Cardiac septum (tissue), 1 donor: ENCODE data around the gene RSPH1. TPM values are rescaled to one million over a fixed set of nuclear protein-coding genes. Genes with fewer than 3 reads are reported as not detected.
A peak's percentile ranks its signal among the peaks of the same experiment; 100 is the strongest.
"Not testable (repeated sequence)": the region's sequence is repeated elsewhere in the genome, so short reads cannot be mapped to it uniquely, and the experiment has no call there.

ENCODE experiments used
- DNase-seq: peaks from one replicate; pipeline ENCODE4 v3.0.0-alpha.2; 2020; ENCODE audit warnings: low spot score
- intact Hi-C: fragments of 100-400 bp; cut with DNase I; formaldehyde crosslinking; loops from one replicate; pipeline ENCODE4 v1.14.0; 2022
- total RNA-seq: library from RNA; stranded (reverse); fragmentation: NEBNext Ultra II Directional; extraction: Animal tissue kit (Norgen Biotek cat#: 25700); gene quantifications from one replicate; pipeline ENCODE4 v1.2.1, GENCODE V29; 2021
- donor health status: DM: no; HTN: no; CAD: no.

Gene RSPH1
- total RNA-seq, 1 donor from 2014 or later, result not detected

DNA sequence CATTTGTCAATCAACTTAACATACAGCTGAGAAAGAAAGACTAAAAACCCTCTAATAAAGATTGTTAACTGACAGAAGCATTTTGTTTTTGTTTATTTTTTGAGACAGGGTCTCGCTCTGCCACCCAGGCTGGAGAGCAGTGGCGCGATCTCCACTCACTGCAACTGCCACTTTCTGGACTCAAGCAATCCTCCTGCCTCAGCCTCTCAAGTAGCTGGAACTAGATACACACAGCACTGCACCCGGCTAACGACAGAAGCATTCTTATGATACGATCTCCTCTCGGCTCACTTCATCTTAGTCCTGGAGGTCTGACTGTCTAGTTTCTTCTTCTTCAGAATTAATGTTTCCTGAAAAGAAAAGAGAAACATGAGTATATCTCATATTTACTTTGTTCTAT is 23.5 kb downstream of the RSPH1 start:
- peak; percentile 54 for DNase-seq
- intact Hi-C loops, result no loop called here

DNA sequence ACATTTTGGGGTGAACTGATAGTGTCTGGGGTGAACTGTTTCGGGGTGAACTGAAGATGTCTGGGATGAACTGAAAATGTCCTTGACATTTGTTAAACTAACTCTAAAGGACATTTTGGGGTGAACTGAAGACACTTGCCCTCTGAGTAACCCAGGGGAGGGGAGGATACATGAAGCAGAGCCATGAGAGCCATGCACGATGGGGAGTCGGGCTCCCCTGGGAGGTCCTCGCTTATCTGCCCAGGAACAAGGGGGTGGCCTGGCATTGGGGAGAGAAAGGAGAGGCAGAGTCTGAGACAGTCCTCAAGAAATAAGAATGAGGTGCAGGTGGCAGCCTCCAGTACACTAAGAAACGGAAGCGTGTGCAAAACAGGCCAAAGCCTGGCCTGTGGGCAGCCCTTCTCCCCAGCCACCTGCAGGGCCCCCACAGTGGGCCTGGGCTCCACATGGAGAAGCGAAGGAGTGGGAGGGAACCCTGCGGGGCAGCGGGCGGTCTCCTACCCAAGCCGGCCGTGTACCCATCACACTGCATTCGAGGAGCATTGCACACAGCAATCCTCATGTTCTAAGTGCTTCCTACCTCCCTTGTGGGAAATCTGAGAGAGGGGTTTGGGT is 24.2 kb downstream of the RSPH1 start:
- intact Hi-C loops, result no loop called here
- DNase-seq, result peak; percentile 61

GRCh38 chr21:42471206-42471605 is 24.8 kb downstream of the RSPH1 start:
- intact Hi-C loops, result no loop called here
- peak; percentile 57 for DNase-seq

- intact Hi-C loops, result not testable (repeated sequence)
- peak; percentile 14 for DNase-seq
Measured at GRCh38 chr21:42469726-42470125, 26.3 kb downstream of the RSPH1 start.

GRCh38 chr21:42469272-42469671 is 26.8 kb downstream of the RSPH1 start:
- DNase-seq, result no peak
- intact Hi-C loops, result no loop called here

GRCh38 chr21:42468491-42469131 is 27.4 kb downstream of the RSPH1 start:
- intact Hi-C loops, result no loop called here
- DNase-seq, result no peak

DNA sequence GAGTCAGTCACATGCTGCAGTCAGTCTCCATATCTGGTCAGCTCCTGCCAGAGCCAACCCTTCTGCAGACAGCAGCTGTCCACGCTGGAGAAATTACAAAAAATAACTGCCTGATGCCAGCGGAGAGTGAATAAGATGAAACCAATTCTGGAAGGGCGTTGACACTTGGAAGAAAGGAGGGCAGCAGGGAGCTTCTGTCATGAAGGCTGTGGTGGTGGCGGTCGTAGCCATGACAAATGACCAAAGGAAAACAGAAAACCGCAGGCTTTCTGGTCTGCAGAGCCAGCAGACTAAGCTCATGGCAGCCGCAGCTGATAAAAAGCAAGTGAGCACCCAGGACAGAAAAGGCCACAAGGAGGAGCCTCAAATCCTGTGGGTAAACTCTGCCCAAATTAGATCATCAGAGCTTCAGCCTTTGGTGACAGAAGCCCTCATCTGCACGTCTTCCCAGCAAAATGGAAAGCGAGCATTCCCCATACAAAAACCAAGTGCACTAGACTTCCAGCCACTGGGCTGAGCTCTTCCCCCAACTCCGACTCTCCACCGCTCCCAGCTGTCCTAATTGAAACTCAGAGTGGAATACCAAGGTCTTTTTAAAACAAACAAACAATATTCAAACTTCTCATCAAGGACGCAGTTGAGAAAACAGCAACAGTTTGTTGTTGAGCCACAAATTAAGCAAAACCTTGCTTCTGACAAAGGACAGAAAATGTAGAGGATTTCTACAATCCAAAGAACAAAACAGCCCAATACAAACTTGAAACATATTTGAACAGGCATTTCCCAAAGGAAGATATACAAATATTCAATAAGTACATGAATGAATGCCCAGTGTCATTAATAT is 28.7 kb downstream of the RSPH1 start:
- peak; percentile 39 for DNase-seq
- intact Hi-C loops, result no loop called here

DNA sequence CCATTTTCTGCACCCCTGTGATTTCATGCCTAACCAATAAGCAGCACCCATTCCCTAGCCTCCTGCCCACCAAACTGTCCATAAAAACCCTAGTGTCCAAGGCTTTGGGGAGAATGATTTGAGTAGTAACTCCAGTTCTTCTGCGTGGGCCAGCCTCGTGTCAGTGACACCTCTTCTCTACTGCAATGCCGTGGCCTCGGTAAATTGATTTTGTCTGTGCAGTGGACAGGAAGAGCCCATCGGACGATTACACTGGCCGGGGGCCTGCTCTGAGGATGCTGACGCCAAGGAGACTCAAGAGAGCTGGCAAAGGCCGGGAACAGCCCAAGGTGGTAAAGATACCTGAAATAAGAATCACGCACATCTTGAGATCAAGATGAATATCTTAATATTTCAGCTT is 29.3 kb downstream of the RSPH1 start:
- intact Hi-C loops, result no loop called here
- DNase-seq, result peak; percentile 47

DNA sequence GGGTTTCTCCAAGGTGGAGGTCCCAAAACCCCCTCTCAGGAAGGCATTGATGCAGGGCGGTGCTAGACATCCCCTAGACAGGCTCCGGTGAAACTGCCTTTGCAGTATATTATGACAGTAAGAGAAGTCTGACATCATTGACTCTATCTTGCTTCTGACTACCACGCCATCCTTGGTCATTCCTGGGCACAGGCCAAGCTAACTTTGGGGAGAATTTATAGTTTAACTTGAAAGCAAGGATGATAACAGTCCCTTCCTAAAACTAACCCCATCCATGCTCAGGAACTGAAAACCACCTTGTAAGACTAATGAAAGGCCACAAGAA is 30.3 kb downstream of the RSPH1 start:
- intact Hi-C loops, result no loop called here
- DNase-seq, result peak; percentile 41

- intact Hi-C loops, result no loop called here
- no peak for DNase-seq
Measured at GRCh38 chr21:42465008-42465802, 30.8 kb downstream of the RSPH1 start.

- peak; percentile 74 for DNase-seq
- intact Hi-C loops, result no loop called here
Measured at GRCh38 chr21:42463861-42464515, 32.0 kb downstream of the RSPH1 start.

- peak; percentile 61 for DNase-seq
- intact Hi-C loops, result no loop called here
Measured at GRCh38 chr21:42461881-42462877, 33.8 kb downstream of the RSPH1 start.

- DNase-seq, result peak; percentile 15
- intact Hi-C loops, result no loop called here
Measured at GRCh38 chr21:42461185-42461520, 34.9 kb downstream of the RSPH1 start.

GRCh38 chr21:42460391-42461184 is 35.4 kb downstream of the RSPH1 start:
- intact Hi-C loops, result no loop called here
- DNase-seq, result peak; percentile 39

GRCh38 chr21:42459546-42460215 is 36.3 kb downstream of the RSPH1 start:
- DNase-seq, result peak; percentile 51
- intact Hi-C loops, result no loop called here

GRCh38 chr21:42459082-42459460 is 37.0 kb downstream of the RSPH1 start:
- DNase-seq, result no peak
- intact Hi-C loops, result no loop called here

GRCh38 chr21:42456457-42456856 is 39.6 kb downstream of the RSPH1 start:
- intact Hi-C loops, result no loop called here
- peak; percentile 31 for DNase-seq
